SIG-M5 (cell line): ENCODE results near the gene ZFAND3.

Experiments used
- DNase-seq: peaks from one replicate; lab custom pipeline; 2025; lab: John Stamatoyannopoulos, UW

Gene ZFAND3

GRCh38 chr6:37827603-37828265 lies 8.2 kb downstream of the ZFAND3 start:
- no peak for DNase-seq

GRCh38 chr6:37830225-37830624 lies 10.7 kb downstream of the ZFAND3 start:
- DNase-seq = no peak

- no peak for DNase-seq
These were observed 11.9 kb downstream of the ZFAND3 start for GRCh38 chr6:37831457-37831856.

GRCh38 chr6:37835923-37836322 lies 16.4 kb downstream of the ZFAND3 start:
- no peak for DNase-seq

- DNase-seq = no peak
These were observed 18.8 kb downstream of the ZFAND3 start for GRCh38 chr6:37838219-37838921.

- no peak for DNase-seq
These were observed 20.8 kb downstream of the ZFAND3 start for GRCh38 chr6:37840143-37840939.

- no peak for DNase-seq
These were observed 21.4 kb downstream of the ZFAND3 start for GRCh38 chr6:37840940-37841300.

- DNase-seq = no peak
These were observed 25.7 kb downstream of the ZFAND3 start for GRCh38 chr6:37845026-37845911.

GRCh38 chr6:37845930-37846329 lies 26.4 kb downstream of the ZFAND3 start:
- no peak for DNase-seq

GRCh38 chr6:37847704-37848103 lies 28.2 kb downstream of the ZFAND3 start:
- no peak for DNase-seq

- DNase-seq = no peak
These were observed 28.8 kb downstream of the ZFAND3 start for GRCh38 chr6:37848371-37848770.

GRCh38 chr6:37850260-37850659 lies 30.7 kb downstream of the ZFAND3 start:
- no peak for DNase-seq

- no peak for DNase-seq
These were observed 31.3 kb downstream of the ZFAND3 start for GRCh38 chr6:37850728-37851285.

- DNase-seq = no peak
These were observed 32.5 kb downstream of the ZFAND3 start for GRCh38 chr6:37851997-37852524.

- DNase-seq = no peak
These were observed 36.8 kb downstream of the ZFAND3 start for GRCh38 chr6:37856285-37856684.

- no peak for DNase-seq
These were observed 38.8 kb downstream of the ZFAND3 start for GRCh38 chr6:37858363-37858762.

GRCh38 chr6:37860226-37860839 lies 40.8 kb downstream of the ZFAND3 start:
- DNase-seq = no peak

- no peak for DNase-seq
These were observed 41.9 kb downstream of the ZFAND3 start for GRCh38 chr6:37861452-37861851.

GRCh38 chr6:37862430-37862829 lies 42.9 kb downstream of the ZFAND3 start:
- DNase-seq = no peak

- DNase-seq = no peak
These were observed 43.5 kb downstream of the ZFAND3 start for GRCh38 chr6:37862992-37863391.

GRCh38 chr6:37864250-37864649 lies 44.7 kb downstream of the ZFAND3 start:
- DNase-seq = no peak
